Measurements from ENCODE around the gene SLC38A9. TPM values are rescaled to one million over a fixed set of nuclear protein-coding genes. Genes with fewer than 3 reads are reported as not detected.

SLC38A9 gene
- total and polyA plus RNA-seq, 2 of the 8 experiments (the other 6 are each of a cell fraction or from before 2014, with no cell fraction given), result 29.2 to 43.7 TPM

DNA sequence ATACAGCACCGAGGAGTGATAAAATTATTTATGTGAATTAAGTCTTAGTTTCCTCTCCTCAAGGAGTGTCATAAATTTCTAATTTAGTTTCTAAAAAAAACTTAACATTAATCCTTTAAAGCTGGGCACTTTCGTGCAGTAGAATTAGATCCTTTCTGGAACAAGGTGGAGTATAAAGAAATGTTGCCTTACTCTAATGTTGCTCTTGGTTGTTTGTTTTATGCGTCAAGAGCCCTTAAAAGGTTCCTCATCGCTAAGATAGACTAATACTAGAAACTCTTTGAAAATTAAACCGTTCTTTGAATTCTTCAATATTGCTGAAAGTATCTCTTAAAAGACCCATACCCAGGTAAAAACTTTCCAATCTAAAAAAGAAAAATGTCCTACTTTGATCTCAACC lies 93.8 kb downstream of the SLC38A9 start:
- Histone ChIP-seq H4K8ac (ENCODE audit: extremely low read depth, insufficient read depth, low read length) (no peak overlapping the region), H4K91ac (replicated peaks; ENCODE audit: insufficient read length, low read length) (no peak overlapping the region), H2AFZ (ENCODE audit: low read length) (no peak overlapping the region), H3K4me3 (ENCODE audit: extremely low read depth in 1 of 4, insufficient read depth in 2 of 4, low read depth in 3 of 4, low read length in 4 of 4) (no peak overlapping the region), H3K79me2 (ENCODE audit: control insufficient read depth in 1 of 2, insufficient read depth in 2 of 2, low read length in 2 of 2) (no peaks in the 10 kb centered on the region), H4K5ac (ENCODE audit: insufficient read length, low read depth, low read length) (no peak overlapping the region), H3K9me3 (ENCODE audit: insufficient read depth in 2 of 2, low read depth in 1 of 2, low read length in 1 of 2) (peaks cover 0 to 4% of the 10 kb centered on the region in 2 experiments; a peak in 2 of 4 replicates), H3K14ac (ENCODE audit: insufficient read length) (no peak overlapping the region), H3K79me1 (ENCODE audit: low read depth, low read length) (no peaks in the 10 kb centered on the region), H2BK5ac (ENCODE audit: low read depth, low read length) (no peak overlapping the region), H2AK5ac (ENCODE audit: low read depth, low read length) (no peak overlapping the region), H3K18ac (ENCODE audit: extremely low read depth, low read length) (no peak overlapping the region), H3K56ac (replicated peaks; ENCODE audit: insufficient read length, low read depth, low read length) (no peak overlapping the region), H3K9ac (replicated peaks in 1 of 4; ENCODE audit: extremely low read depth in 1 of 4, low read depth in 3 of 4, low read length in 3 of 4) (no peak overlapping the region), H2BK20ac (ENCODE audit: low read length) (no peak overlapping the region), H3K36me3 (ENCODE audit: control insufficient read depth in 2 of 4, insufficient read depth in 4 of 4, low read length in 3 of 4) (peaks cover 0 to 2% (median 0%) of the 10 kb centered on the region in 4 experiments; a peak in 1 of 8 replicates), H3K4me2 (ENCODE audit: insufficient read depth in 1 of 2, low read depth in 2 of 2, low read length in 2 of 2) (no peak overlapping the region), H2BK12ac (ENCODE audit: low read depth, low read length) (no peak overlapping the region), H3K27me3 (replicated peaks in 1 of 4; ENCODE audit: control insufficient read depth in 3 of 4, extremely low read depth in 1 of 4, insufficient read depth in 3 of 4, low read length in 3 of 4) (no peaks in the 10 kb centered on the region), H3K23me2 (ENCODE audit: low read depth, low read length) (no peaks in the 10 kb centered on the region), H2BK120ac (replicated peaks; ENCODE audit: low read depth, low read length) (no peak overlapping the region), H3K4ac (replicated peaks; ENCODE audit: insufficient read length, low read depth, low read length) (no peak overlapping the region), H3K23ac (ENCODE audit: insufficient read length) (no peak overlapping the region), H2BK15ac (ENCODE audit: low read length) (no peak overlapping the region), H3K4me1 (replicated peaks in 1 of 4; ENCODE audit: control insufficient read depth in 3 of 4, insufficient read depth in 4 of 4, low read length in 3 of 4) (no peaks in the 10 kb centered on the region), H3K27ac (ENCODE audit: low read depth, low read length) (no peak overlapping the region), H4K20me1 (replicated peaks in 1 of 2; ENCODE audit: control insufficient read depth in 1 of 2, insufficient read depth in 2 of 2, low read length in 2 of 2) (no peaks in the 10 kb centered on the region)
- 88% methylated on average over 5 of the region's 5 CpGs; no CpG with 5 or more reads in 1 of the 2 experiments for WGBS, 2 experiments (ENCODE audit: extremely low coverage in 1 of 2, insufficient coverage in 1 of 2, insufficient read length in 1 of 2, insufficient replicate concordance in 2 of 2, low coverage in 1 of 2, low lambda C conversion rate in 2 of 2, missing lambda C conversion rate in 1 of 2)
- ChIA-PET CTCF (ENCODE audit: partially characterized antibody) (interaction anchor here (0.8 kb wide), 1 partner anchor 71 kb away, joined by 3 read pairs; no protein-coding TSS in a partner anchor), POLR2A (ENCODE audit: partially characterized antibody) (interaction anchor here (3.0 kb wide), 1 partner anchor 11 kb away, joined by 7 read pairs; no protein-coding TSS in a partner anchor)
- DNase-seq (ENCODE audit: low read depth in 1 of 2, low spot score in 2 of 2) (no peak), FAIRE-seq (no peak)
- no peak for TF ChIP-seq HDAC2 (IDR thresholded peaks at IDR 0.05; ENCODE audit: borderline replicate concordance in 1 of 2, low read depth in 2 of 2, low read length in 2 of 2)

Data from H1 (cell line).